ENCODE data around the gene NEURL2.

NEURL2 gene

GRCh38 chr20:45843506-45843905 is 47.5 kb downstream of the NEURL2 start:
- no peak for DNase-seq (ENCODE audit: low read depth in 2 of 2)

- no peak for DNase-seq (ENCODE audit: low read depth in 2 of 2)
Measured at GRCh38 chr20:45842169-45842812, 48.7 kb downstream of the NEURL2 start.

- DNase-seq (ENCODE audit: low read depth in 2 of 2): no peak
Measured at GRCh38 chr20:45841407-45842129, 49.4 kb downstream of the NEURL2 start.

- no peak for DNase-seq (ENCODE audit: low read depth in 2 of 2)
Measured at GRCh38 chr20:45840700-45841198, 50.3 kb downstream of the NEURL2 start.
